ENCODE results near the gene PUS3.

GRCh38 chr11:125938418-125938817 is 35.4 kb upstream of the PUS3 start:
- TF ChIP-seq GATA2 (IDR thresholded peaks at IDR 0.05; ENCODE audit: low read depth, low read length) (no peak), GATA3 (IDR thresholded peaks at IDR 0.05; ENCODE audit: low read depth, low read length) (no peak)
